Activated naive CD4-positive, alpha-beta T cell treated with anti-CD3 and anti-CD28 coated beads for 36 hours (primary cell): Measurements from ENCODE around the gene TPRN. TPM values are rescaled to one million over a fixed set of nuclear protein-coding genes. Genes with fewer than 3 reads are reported as not detected.

ENCODE experiments used
- CTCF ChIA-PET: fragments of 350-600 bp; sonication (Branson Sonifier 250); formaldehyde crosslinking; loops from one replicate; lab custom pipeline; 2021; ENCODE audit warnings: antibody characterized with exemption; lab: Charles Lee
- DNase-seq: peaks from one replicate; pipeline ENCODE4 v3.0.0-alpha.2; 2020
- H3K27ac Mint-ChIP-seq: one replicate; pipeline ENCODE4 v1.8.0; 2021; ENCODE audit warnings: mild to moderate bottlenecking, mixed read lengths
- H3K27me3 Mint-ChIP-seq: one replicate; pipeline ENCODE4 v1.8.0; 2021; ENCODE audit warnings: low read depth, mixed read lengths
- H3K36me3 Mint-ChIP-seq: one replicate; pipeline ENCODE4 v1.8.0; 2021; ENCODE audit warnings: low read depth, mixed read lengths
- H3K4me1 Mint-ChIP-seq: one replicate; pipeline ENCODE4 v1.8.0; 2021; ENCODE audit warnings: low read depth, mixed read lengths
- H3K4me3 Mint-ChIP-seq: one replicate; pipeline ENCODE4 v1.8.0; 2021; ENCODE audit warnings: mild to moderate bottlenecking, moderate library complexity, mixed read lengths
- H3K9me3 Mint-ChIP-seq: one replicate; pipeline ENCODE4 v1.8.0; 2021; ENCODE audit warnings: mixed read lengths
- intact Hi-C: fragments of 100-400 bp; cut with micrococcal nuclease; formaldehyde crosslinking; loops from one replicate; pipeline ENCODE4 v1.15.1; 2023
- total RNA-seq, 2 experiments: library from RNA; stranded (reverse); gene quantifications; one replicate each; pipeline ENCODE4 v1.2.3, GENCODE V29; 2021

Gene TPRN
- total RNA-seq, 2 experiments from 2014 or later: 2.1 to 2.6 TPM

DNA sequence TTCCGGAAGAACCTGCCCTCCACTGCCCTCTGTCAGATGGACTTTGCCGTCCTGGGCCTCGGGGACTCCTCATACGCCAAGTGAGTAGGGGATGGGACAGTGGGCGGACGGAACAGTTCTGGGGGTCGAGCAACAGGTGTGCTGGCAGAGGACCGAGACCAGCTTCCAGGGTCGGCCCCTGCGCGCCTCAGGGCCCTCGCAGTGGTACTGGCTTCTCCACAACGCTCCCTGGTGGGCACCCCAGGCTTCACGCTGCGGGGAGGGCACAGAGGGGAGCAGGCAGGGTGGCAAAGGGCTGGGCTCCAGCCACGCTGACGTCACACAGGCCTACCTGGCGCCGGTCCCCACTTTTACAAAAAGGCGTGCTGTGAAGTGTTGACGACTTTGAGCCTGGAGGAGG is 12.0 kb upstream of the TPRN start:
- H3K4me3 Mint-ChIP-seq: no peak overlapping the region
- H3K4me1 Mint-ChIP-seq: peaks cover 7% of the 10 kb centered on the region
- DNase-seq: no peak
- H3K36me3 Mint-ChIP-seq: peaks cover 14% of the 10 kb centered on the region
- no peaks in the 10 kb centered on the region for H3K27me3 Mint-ChIP-seq
- CTCF ChIA-PET: no interaction called here
- intact Hi-C loops: no loop called here
- H3K27ac Mint-ChIP-seq: no peak overlapping the region
- H3K9me3 Mint-ChIP-seq: no peaks in the 10 kb centered on the region

DNA sequence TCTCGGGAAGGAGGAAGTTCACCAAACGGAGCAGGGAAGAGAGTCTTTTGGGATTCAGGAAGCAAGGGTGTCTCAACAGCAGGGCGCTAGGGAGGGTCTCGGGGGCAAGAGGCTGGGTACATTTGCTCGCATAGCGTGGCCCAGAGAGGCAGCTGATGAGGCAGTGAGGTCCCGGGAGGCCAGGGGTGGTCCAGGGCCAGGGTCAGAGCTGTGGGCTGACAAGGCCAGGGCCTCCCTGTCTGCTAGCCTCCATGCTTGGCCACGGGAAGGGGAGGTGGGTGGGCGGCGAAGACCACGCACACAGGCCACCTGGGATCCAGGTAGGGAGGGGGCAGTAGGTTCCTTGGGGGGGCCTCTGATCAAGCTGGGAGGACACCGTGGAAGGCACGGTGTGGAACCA is 11.0 kb upstream of the TPRN start:
- peaks cover 17% of the 10 kb centered on the region for H3K4me1 Mint-ChIP-seq
- CTCF ChIA-PET: no interaction called here
- peaks cover 21% of the 10 kb centered on the region for H3K36me3 Mint-ChIP-seq
- intact Hi-C loops: no loop called here
- H3K9me3 Mint-ChIP-seq: no peaks in the 10 kb centered on the region
- no peak overlapping the region for H3K4me3 Mint-ChIP-seq
- H3K27me3 Mint-ChIP-seq: no peaks in the 10 kb centered on the region
- DNase-seq: no peak
- no peak overlapping the region for H3K27ac Mint-ChIP-seq

DNA sequence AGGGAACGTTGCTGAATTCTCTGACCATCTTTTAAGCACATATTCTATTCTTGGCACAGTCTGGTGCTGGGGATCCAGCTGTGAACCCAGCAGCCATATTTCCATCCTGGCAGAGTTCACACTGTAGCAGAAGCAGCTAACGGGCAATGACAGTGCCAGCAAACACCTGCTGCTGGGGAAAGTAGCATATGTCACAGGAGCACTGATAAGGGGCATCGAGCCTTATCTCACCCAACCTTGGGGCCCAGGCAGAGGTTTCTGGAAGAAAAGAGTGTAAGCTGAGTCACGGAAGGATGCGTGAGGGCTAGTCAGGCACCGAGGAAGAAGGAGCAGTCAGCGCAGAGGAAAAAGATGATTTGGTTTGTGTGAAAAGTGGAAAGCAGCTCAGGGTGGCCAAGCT is 6.1 kb upstream of the TPRN start:
- Mint-ChIP-seq H3K9me3 (no peaks in the 10 kb centered on the region), H3K4me1 (peaks cover 47% of the 10 kb centered on the region), H3K36me3 (peaks cover 25% of the 10 kb centered on the region), H3K4me3 (peak overlapping the region; percentile 92), H3K27ac (peak overlapping the region; percentile 78), H3K27me3 (no peaks in the 10 kb centered on the region)
- intact Hi-C loops: no loop called here
- no peak for DNase-seq
- CTCF ChIA-PET: interaction anchor here (1.0 to 1.7 kb wide), 4 partner anchors 11 to 139 kb away, joined by 3 to 6 read pairs (median 4); partner anchors contain the start of gene SSNA1

DNA sequence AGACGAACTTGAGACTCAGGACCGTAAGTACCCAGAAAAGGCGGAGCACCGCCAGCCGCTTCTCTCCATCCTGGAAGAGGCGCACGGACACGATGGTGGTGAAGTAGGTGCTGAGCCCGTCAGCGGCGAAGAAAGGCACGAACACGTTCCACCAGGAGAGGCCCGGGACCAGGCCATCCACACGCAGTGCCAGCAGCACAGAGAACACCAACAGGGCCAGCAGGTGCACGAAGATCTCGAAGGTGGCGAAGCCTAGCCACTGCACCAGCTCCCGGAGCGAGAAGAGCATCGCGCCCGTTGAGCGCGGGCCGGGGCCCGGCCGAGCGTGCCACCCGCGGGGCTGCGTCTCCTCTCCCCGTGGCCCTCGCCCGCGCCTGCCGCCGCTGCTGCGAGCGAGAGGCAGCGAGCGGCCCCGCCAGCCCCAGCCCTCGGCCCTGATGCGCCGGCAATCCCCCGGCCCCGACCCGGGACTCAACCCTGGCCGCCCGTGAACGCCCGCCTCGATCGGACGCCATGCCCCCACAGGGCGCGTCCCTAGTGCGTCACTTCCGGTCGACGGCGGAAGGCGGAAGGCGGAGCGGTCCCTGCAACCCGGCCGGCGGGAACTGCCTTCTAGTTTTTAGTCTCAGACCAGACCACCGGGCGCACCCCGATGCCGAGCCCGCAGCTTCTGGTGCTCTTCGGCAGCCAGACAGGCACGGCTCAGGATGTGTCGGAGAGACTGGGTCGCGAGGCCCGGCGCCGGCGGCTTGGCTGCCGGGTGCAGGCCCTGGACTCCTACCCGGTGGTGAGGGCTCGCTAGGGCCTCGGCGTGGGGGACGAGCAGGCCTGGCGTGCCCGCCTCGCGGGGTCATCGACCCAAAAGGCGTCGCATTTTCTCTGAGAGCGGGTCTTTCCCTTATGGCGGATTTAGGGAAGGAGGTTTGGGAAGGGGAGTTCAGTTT is 4.9 kb upstream of the TPRN start, which contains the start of the genes NDOR1 and TMEM203:
Gene NDOR1 (plus strand): TSS at position 575 of the 944 bp plus-strand sequence. CDS start 78 bp downstream, at position 653.
Gene TMEM203 (minus strand): TSS at position 523 of the 944 bp plus-strand sequence. CDS start 234 bp downstream, at position 289.
- CTCF ChIA-PET: interaction anchor here (1.6 kb wide), 1 partner anchor 12 kb away, joined by 5 read pairs; a partner anchor contains a TSS
- H3K9me3 Mint-ChIP-seq: no peaks in the 10 kb centered on the region
- intact Hi-C loops: loop anchor here (1.0 to 2.0 kb wide), 3 partner anchors 17 to 55 kb away; partner anchors contain the start of genes ANAPC2 and SSNA1
- peak; percentile 96 for DNase-seq
- peaks cover 25% of the 10 kb centered on the region for H3K36me3 Mint-ChIP-seq
- H3K4me1 Mint-ChIP-seq: peaks cover 54% of the 10 kb centered on the region
- H3K27ac Mint-ChIP-seq: peak within 1 kb of the TSS; percentile 84
- H3K27me3 Mint-ChIP-seq: no peaks in the 10 kb centered on the region
- H3K4me3 Mint-ChIP-seq: peak within 1 kb of the TSS; percentile 92

DNA sequence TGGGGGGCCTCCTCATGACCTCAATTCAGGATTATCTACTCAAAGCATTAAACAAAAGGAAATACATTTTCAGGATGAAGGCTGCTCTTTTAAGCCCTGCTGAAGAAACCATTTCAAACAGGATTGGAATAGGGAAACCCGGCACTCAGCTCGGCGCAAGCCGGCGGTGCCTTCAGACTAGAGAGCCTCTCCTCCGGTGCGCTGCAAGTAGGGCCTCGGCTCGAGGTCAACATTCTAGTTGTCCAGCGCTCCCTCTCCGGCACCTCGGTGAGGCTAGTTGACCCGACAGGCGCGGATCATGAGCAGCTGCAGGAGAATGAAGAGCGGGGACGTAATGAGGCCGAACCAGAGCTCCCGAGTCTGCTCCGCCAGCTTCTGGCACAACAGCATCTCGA is 4.2 kb upstream of the TPRN start:
- Mint-ChIP-seq H3K27me3 (no peaks in the 10 kb centered on the region), H3K36me3 (peaks cover 23% of the 10 kb centered on the region), H3K4me3 (peak overlapping the region; percentile 92), H3K9me3 (no peaks in the 10 kb centered on the region), H3K27ac (peak overlapping the region; percentile 84), H3K4me1 (peaks cover 54% of the 10 kb centered on the region)
- no peak for DNase-seq
- CTCF ChIA-PET: interaction anchor here (1.0 to 1.1 kb wide), 2 partner anchors 82 to 176 kb away, joined by 3 read pairs; no protein-coding TSS in a partner anchor
- intact Hi-C loops: loop anchor here (1.0 to 5.0 kb wide), 5 partner anchors 16 to 397 kb away; partner anchors contain the start of genes ANAPC2, RABL6, SSNA1 and TUBB4B

DNA sequence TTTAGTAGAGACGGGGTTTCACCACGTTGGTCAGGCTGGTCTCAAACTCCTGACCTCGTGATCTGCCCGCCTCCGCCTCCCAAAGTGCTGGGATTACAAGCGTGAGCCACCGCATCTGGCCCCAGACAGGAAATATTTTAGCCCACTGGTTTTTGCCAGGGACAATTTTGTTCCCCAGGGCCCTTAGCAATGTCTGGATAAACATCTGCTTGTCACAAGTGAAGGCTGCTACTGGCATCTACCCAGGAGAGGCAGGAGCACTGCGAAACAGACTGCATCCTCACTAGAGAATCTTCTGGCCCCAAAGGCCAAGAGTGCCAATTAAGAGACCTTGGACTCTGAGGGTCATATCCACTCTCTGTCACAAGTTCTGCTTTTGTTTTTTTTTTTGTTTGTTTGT is 2.4 kb upstream of the TPRN start:
- H3K4me1 Mint-ChIP-seq: peaks cover 50% of the 10 kb centered on the region
- DNase-seq: no peak
- peaks cover 14% of the 10 kb centered on the region for H3K36me3 Mint-ChIP-seq
- H3K27me3 Mint-ChIP-seq: no peaks in the 10 kb centered on the region
- intact Hi-C loops: loop anchor here (5.0 kb wide), 2 partner anchors 39 to 396 kb away; partner anchors contain the start of genes RABL6 and TUBB4B
- H3K4me3 Mint-ChIP-seq: no peak overlapping the region
- CTCF ChIA-PET: interaction anchor here (1.9 kb wide), 1 partner anchor 34 kb away, joined by 7 read pairs; no protein-coding TSS in a partner anchor
- no peaks in the 10 kb centered on the region for H3K9me3 Mint-ChIP-seq
- no peak overlapping the region for H3K27ac Mint-ChIP-seq

DNA sequence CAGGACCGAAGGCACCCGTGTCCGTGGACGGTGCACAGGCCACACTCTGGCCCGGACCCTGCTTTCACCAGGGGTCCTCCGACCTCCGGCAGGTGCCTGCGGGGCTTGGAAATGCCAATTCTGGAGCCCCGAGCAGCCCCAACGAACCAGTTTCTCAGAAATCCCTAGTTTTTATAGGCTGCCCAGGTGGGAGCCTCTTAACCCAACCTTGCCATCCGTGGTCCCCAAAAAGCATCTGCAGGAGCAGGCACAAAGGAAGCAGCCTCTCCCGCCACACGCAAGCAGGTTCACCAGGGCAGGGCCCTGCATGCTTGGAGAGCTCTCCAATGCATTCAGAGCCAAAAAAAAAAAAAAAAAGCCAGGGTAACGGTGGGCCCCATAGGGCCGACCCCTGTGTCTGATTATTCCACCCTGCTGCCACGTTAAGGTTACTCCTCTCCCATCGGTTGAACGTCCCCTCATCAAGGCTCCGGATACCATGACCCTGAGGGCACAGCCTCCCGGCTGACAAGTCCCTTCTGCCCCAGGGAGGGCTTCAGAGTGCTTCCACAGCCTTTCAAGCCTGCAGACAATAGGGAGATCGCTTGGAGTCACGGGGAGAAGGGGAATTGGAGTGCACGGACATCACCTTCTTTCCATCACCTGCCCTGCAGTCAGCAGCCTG is 796 bp upstream of the TPRN start:
- no peaks in the 10 kb centered on the region for H3K27me3 Mint-ChIP-seq
- peak overlapping the region; percentile 80 for H3K4me3 Mint-ChIP-seq
- intact Hi-C loops: loop anchor here (5.0 kb wide), 2 partner anchors 41 to 394 kb away; partner anchors contain the start of genes RABL6 and TUBB4B
- peaks cover 37% of the 10 kb centered on the region for H3K4me1 Mint-ChIP-seq
- DNase-seq: no peak
- no peaks in the 10 kb centered on the region for H3K9me3 Mint-ChIP-seq
- H3K36me3 Mint-ChIP-seq: peaks cover 5% of the 10 kb centered on the region
- peak overlapping the region; percentile 56 for H3K27ac Mint-ChIP-seq
- CTCF ChIA-PET: interaction anchor here (0.7 to 3.8 kb wide), 4 partner anchors 12 to 186 kb away, joined by 3 to 16 read pairs (median 3); partner anchors contain the start of genes ANAPC2 and SSNA1

DNA sequence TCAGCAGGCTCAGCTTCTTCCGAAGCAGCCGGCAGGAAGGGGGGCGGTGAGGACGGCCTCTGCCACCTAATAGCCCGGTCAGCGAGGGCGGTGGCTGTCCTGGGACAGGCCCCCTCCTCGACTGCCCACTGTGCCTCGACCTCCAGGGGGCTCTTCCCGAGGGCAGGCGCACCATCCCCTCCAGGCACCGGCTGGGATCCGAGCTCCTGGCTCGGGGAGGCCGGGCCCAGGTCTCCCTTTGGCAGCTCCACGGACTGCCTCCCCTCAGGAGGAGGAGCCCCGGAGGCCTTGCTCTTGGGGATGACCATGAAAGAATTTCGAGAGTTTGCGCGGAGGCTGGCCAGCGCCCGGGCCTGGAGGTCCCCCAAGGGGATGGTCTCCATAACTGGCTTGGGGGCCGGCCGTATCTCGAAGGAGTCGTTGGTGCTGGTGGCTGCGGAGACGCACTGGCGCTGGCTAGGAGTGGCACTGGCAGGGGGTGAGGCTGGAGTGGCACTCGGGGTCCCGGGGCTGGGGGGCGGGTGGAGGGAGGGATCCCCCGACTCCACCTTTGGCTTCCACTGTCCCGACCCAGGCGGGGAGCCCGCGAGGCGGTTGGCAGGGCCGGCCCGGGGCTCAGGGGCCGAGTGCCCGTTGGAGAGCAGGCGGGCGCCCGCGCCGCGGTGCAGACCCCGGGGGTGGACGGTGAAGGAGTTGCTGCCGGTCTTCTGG is 975 bp downstream of the TPRN start:
- peaks cover 31% of the 10 kb centered on the region for H3K4me1 Mint-ChIP-seq
- H3K27ac Mint-ChIP-seq: no peak overlapping the region
- no peak for DNase-seq
- intact Hi-C loops: loop anchor here (1.0 to 5.0 kb wide), 5 partner anchors 10 to 392 kb away; partner anchors contain the start of genes RABL6 and TUBB4B
- no peaks in the 10 kb centered on the region for H3K9me3 Mint-ChIP-seq
- CTCF ChIA-PET: interaction anchor here (1.6 to 3.8 kb wide), 2 partner anchors 11 to 131 kb away, joined by 3 to 16 read pairs; partner anchors contain the start of genes ANAPC2 and SSNA1
- no peaks in the 10 kb centered on the region for H3K27me3 Mint-ChIP-seq
- H3K36me3 Mint-ChIP-seq: no peaks in the 10 kb centered on the region
- peak overlapping the region; percentile 73 for H3K4me3 Mint-ChIP-seq

DNA sequence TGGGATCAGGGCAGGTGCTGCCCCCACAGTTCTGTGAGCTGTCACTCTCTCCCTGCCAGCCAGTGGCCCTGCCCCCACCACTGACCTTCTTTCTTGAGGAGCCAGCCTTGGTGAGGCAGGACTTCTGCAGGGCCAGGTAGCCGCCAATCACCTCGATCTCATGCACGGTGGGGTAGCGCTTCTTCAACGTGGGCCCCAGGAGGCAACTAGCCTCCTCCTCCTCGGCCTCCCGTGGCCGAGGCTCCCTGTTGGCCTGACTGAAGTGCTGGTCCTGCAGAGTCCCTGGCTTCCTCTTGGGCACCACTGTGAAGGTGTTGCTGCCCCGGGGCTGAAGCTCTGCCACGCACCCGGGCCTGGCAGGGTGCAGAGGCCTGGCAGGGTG is 1.6 kb downstream of the TPRN start:
- DNase-seq: no peak
- intact Hi-C loops: no loop called here
- Mint-ChIP-seq H3K36me3 (no peaks in the 10 kb centered on the region), H3K4me3 (peak overlapping the region; percentile 6), H3K9me3 (no peaks in the 10 kb centered on the region), H3K27me3 (no peaks in the 10 kb centered on the region), H3K4me1 (peaks cover 24% of the 10 kb centered on the region), H3K27ac (no peak overlapping the region)
- CTCF ChIA-PET: interaction anchor here (1.6 to 3.8 kb wide), 2 partner anchors 10 to 131 kb away, joined by 3 to 16 read pairs; partner anchors contain the start of genes ANAPC2 and SSNA1

DNA sequence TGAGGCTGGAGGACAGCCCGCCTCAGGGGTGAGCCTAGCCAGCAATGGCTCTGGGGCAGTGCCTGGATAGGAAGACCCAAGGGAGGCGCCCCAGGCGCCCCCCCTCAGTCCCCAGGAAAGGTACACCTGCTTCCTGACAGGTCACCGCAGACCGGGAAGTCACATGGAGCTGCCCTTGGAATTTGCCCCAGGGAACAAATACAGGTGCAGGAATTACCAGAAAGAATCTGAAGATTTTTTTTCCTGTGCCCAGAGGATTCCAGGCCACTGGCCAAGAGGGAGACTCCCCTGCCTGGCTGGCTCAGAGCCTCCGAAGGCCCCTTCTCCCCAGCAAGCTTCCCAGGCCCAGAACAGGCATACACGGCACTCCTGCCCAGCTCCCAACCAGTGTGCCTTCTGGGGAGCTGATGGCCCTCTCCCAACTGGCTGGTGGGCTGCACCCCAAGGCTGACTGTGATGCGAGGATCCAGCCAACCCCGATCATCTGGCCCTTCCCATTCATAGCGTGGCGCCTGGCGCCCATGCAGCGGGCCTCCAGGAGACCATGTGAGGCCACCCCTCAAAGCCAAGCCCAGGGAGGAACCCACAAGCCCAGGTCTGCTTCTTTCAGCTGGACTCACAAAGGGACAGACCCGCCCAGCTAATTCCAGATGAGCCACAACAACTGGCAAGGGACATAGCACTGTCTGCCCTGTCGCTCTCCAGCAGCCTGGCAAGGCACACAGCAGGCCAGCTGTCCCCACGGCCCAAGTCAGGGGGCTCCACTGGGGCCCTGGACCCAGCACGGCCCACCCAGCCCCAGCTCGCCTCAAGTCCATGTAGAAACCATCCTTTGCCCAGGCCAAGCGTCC is 2.3 kb downstream of the TPRN start:
- no peaks in the 10 kb centered on the region for H3K36me3 Mint-ChIP-seq
- DNase-seq: no peak
- no peak overlapping the region for H3K27ac Mint-ChIP-seq
- CTCF ChIA-PET: interaction anchor here (1.6 to 3.8 kb wide), 3 partner anchors 9 to 169 kb away, joined by 3 to 16 read pairs (median 5); partner anchors contain the start of genes ANAPC2 and SSNA1
- peaks cover 19% of the 10 kb centered on the region for H3K4me1 Mint-ChIP-seq
- H3K4me3 Mint-ChIP-seq: peak overlapping the region; percentile 6
- no peaks in the 10 kb centered on the region for H3K9me3 Mint-ChIP-seq
- intact Hi-C loops: no loop called here
- no peaks in the 10 kb centered on the region for H3K27me3 Mint-ChIP-seq
